Erythroblast (primary cell): ENCODE data around the gene GNG7.

Source experiments
- GATA1 ChIP-seq: IDR thresholded peaks from 2 replicates; pipeline ENCODE4 v1.6.1; 2011; ENCODE audit warnings: low read depth, mild to moderate bottlenecking, control low read depth, low read length, moderate library complexity
- POLR2A ChIP-seq: IDR thresholded peaks from 2 replicates; pipeline ENCODE4 v1.6.1; 2011; ENCODE audit warnings: mild to moderate bottlenecking, low read length

DNA sequence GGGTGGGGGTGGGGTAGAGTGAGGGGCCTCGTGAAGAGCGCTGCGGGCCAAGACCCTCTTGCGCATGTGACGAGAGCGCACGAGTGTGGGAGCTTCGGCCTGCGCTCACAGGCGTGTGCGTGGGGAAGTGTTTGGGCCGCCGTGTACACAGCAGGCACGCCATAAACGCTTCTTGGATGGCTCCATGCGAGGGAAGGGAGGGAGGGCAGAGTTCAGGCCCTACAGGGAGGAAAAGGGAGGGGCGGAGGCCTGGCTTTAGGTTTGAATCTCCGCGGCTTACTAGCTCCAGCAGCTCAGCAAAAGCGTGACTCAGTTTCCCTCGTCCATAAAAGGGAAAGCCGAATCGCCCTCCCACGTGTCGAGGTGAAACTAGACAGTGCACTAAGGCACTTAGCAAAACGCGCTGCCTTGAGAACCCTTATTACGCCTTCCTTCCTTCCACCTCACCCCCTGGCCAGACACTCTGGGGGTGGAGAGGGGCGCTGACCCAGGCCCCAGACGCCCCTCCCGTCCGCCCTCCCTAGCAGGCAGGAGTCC, 214.0 kb downstream of the GNG7 start:
- TF ChIP-seq POLR2A = no peak
- TF ChIP-seq GATA1 = no peak
